HepG2 (cell line): ENCODE data around the gene ZBTB48. TPM values are rescaled to one million over a fixed set of nuclear protein-coding genes. Genes with fewer than 3 reads are reported as not detected.

ENCODE experiments used
- ARNT ChIP-seq: fragments of 450-650 bp; IDR thresholded peaks from 2 replicates; pipeline ENCODE4 v1.6.1; 2017
- CBFB ChIP-seq: sonication (generic); formaldehyde crosslinking; IDR thresholded peaks from 2 replicates; pipeline ENCODE4 v1.4.0; 2020; ENCODE audit warnings: missing genetic modification reagents
- EZH2 ChIP-seq: conservative IDR thresholded peaks from 2 replicates; pipeline ENCODE4 v1.6.1; 2012; ENCODE audit warnings: mild to moderate bottlenecking, low read depth, low read length, moderate library complexity
- NRL ChIP-seq: sonication (generic); formaldehyde crosslinking; IDR thresholded peaks from 2 replicates; pipeline ENCODE4 v1.5.0; 2020; ENCODE audit warnings: missing genetic modification reagents, mild to moderate bottlenecking, moderate library complexity, borderline replicate concordance
- PAX8 ChIP-seq: sonication (generic); formaldehyde crosslinking; IDR thresholded peaks from 2 replicates; pipeline ENCODE4 v1.8.0; 2022; ENCODE audit warnings: mild to moderate bottlenecking, missing genetic modification reagents, borderline replicate concordance
- RARG ChIP-seq: sonication (generic); formaldehyde crosslinking; IDR thresholded peaks from 2 replicates; pipeline ENCODE4 v1.4.0; 2020; ENCODE audit warnings: low read depth, mild to moderate bottlenecking, missing genetic modification reagents
- RFX1 ChIP-seq: fragments of 450-650 bp; IDR thresholded peaks from 2 replicates; pipeline ENCODE4 v1.6.1; 2017
- RXRB ChIP-seq: IDR thresholded peaks from 2 replicates; pipeline ENCODE4 v1.6.1; 2016; ENCODE audit warnings: borderline replicate concordance, missing genetic modification reagents, missing compliant biosample characterization
- SMC3 ChIP-seq: IDR thresholded peaks from 2 replicates; pipeline ENCODE4 v1.6.1; 2011; ENCODE audit warnings: low read length, improper control_type of control experiment
- TGIF2 ChIP-seq: IDR thresholded peaks from 2 replicates; pipeline ENCODE4 v1.6.1; 2016; ENCODE audit warnings: control low read depth, missing compliant biosample characterization
- TIGD3 ChIP-seq: sonication (generic); formaldehyde crosslinking; IDR thresholded peaks from 2 replicates; pipeline ENCODE4 v1.5.1; 2020; ENCODE audit warnings: mild to moderate bottlenecking, missing genetic modification reagents, borderline replicate concordance
- TP53 ChIP-seq: sonication (generic); formaldehyde crosslinking; conservative IDR thresholded peaks from 2 replicates; pipeline ENCODE4 v1.4.0; 2020; ENCODE audit warnings: missing genetic modification reagents
- TRAFD1 ChIP-seq: sonication (generic); formaldehyde crosslinking; IDR thresholded peaks from 2 replicates; pipeline ENCODE4 v1.5.1; 2020; ENCODE audit warnings: missing genetic modification reagents, mild to moderate bottlenecking, borderline replicate concordance
- ZBTB39 ChIP-seq: sonication (generic); formaldehyde crosslinking; IDR thresholded peaks from 2 replicates; pipeline ENCODE4 v1.5.0; 2020; ENCODE audit warnings: missing genetic modification reagents
- ZFY ChIP-seq: sonication (generic); formaldehyde crosslinking; IDR thresholded peaks from 2 replicates; pipeline ENCODE4 v1.4.0; 2020; ENCODE audit warnings: missing genetic modification reagents
- ZNF281 ChIP-seq: sonication (generic); formaldehyde crosslinking; IDR thresholded peaks from 2 replicates; pipeline ENCODE4 v1.4.0; 2020; ENCODE audit warnings: missing genetic modification reagents, borderline replicate concordance
- ZNF431 ChIP-seq: sonication (generic); formaldehyde crosslinking; IDR thresholded peaks from 2 replicates; pipeline ENCODE4 v1.9.0; 2022; ENCODE audit warnings: missing genetic modification reagents, low read depth, mild to moderate bottlenecking, borderline replicate concordance
- ZNF496 ChIP-seq: sonication (generic); formaldehyde crosslinking; IDR thresholded peaks from 2 replicates; pipeline ENCODE4 v1.8.1; 2023; ENCODE audit warnings: mild to moderate bottlenecking, moderate library complexity, missing genetic modification reagents; ENCODE audit not compliant: insufficient replicate concordance
- ZNF674 ChIP-seq: sonication (generic); formaldehyde crosslinking; IDR thresholded peaks from 2 replicates; pipeline ENCODE4 v1.5.0; 2020; ENCODE audit warnings: low read depth, mild to moderate bottlenecking, missing genetic modification reagents
- ZNF800 ChIP-seq: sonication (generic); formaldehyde crosslinking; IDR thresholded peaks from 2 replicates; pipeline ENCODE4 v1.4.0; 2020; ENCODE audit warnings: missing genetic modification reagents
- polyA plus RNA-seq, 8 experiments: library from polyadenylated mRNA; depleted of rRNA in 3 of 8; stranded (reverse) in 7 of 8; unstranded in 1 of 8; fragments of >200 nt; fragmentation: Illumina TruSeq in 4 of 8; extraction: Trizol in 4 of 8; gene quantifications; 2 replicates each; pipeline versions ENCODE4 v1.2.1 to v1.2.3, GENCODE V29; 2011 to 2016; ENCODE audit warnings: low read depth in 4 of 8, missing spikeins in 1 of 8, mixed read lengths in 1 of 8; ENCODE audit not compliant: insufficient read depth in 1 of 8
- total RNA-seq, 5 experiments: library from RNA; depleted of rRNA; stranded (reverse); fragments of >200 nt; fragmentation: Illumina TruSeq; extraction: Trizol; gene quantifications; 2 replicates each; pipeline ENCODE4 v1.2.3, GENCODE V29; 2016; ENCODE audit warnings: low read depth in 1 of 5

The ZBTB48 gene
- total and polyA plus RNA-seq, 2 of the 13 experiments (the other 11 are each of a cell fraction or from before 2014, with no cell fraction given), result 13.0 to 17.1 TPM

- no peak for TF ChIP-seq ZNF496 (CRISPR knock-in tag)
- no peak for TF ChIP-seq CBFB (CRISPR knock-in tag)
- TF ChIP-seq TIGD3 (CRISPR knock-in tag), result 0 out of 2 replicates have a peak, but pooled peaks have one; percentile 54
- no peak for TF ChIP-seq EZH2
- no peak for TF ChIP-seq ZNF431 (CRISPR knock-in tag)
- TF ChIP-seq PAX8 (CRISPR knock-in tag), result 0 out of 2 replicates have a peak, but pooled peaks have one; percentile 27
- TF ChIP-seq ZNF674 (CRISPR knock-in tag), result no peak
- 0 out of 2 replicates have a peak, but pooled peaks have one; percentile 51 for TF ChIP-seq ZNF800 (CRISPR knock-in tag)
- TF ChIP-seq TGIF2, result peak; percentile 69; the same call in 1 of the 2 replicates
- no peak for TF ChIP-seq SMC3
- no peak for TF ChIP-seq RFX1
- TF ChIP-seq RARG (CRISPR knock-in tag), result no peak
- no peak for TF ChIP-seq TP53 (CRISPR knock-in tag)
- no peak for TF ChIP-seq TRAFD1 (CRISPR knock-in tag)
- no peak for TF ChIP-seq NRL (CRISPR knock-in tag)
- TF ChIP-seq ZFY (CRISPR knock-in tag), result peak; percentile 84
- no peak for TF ChIP-seq ARNT
- peak; percentile 9; the same call in 1 of the 2 replicates for TF ChIP-seq ZBTB39 (CRISPR knock-in tag)
- TF ChIP-seq ZNF281, result no peak
- peak; percentile 77 for TF ChIP-seq RXRB (CRISPR knock-in tag)
These were observed 24.2 kb downstream of the ZBTB48 start (continued) for GRCh38 chr1:6603915-6604558.
